CD4-positive, alpha-beta T cell (primary cell): Measurements from ENCODE around the gene RALGPS2. TPM values are rescaled to one million over a fixed set of nuclear protein-coding genes. Genes with fewer than 3 reads are reported as not detected.

Source experiments
- ATAC-seq: fragments of 200-7000 bp; cut with Tn5 transposase; one replicate; pipeline ENCODE4 v1.10.0; 2022; ENCODE audit warnings: mild to moderate bottlenecking; ENCODE audit not compliant: poor library complexity
- CTCF ChIA-PET: fragments of 350-600 bp; sonication (Branson Sonifier 250); formaldehyde crosslinking; loops from one replicate; lab custom pipeline; 2021; ENCODE audit warnings: antibody characterized with exemption, inconsistent platforms; lab: Charles Lee
- POLR2A ChIA-PET: fragments of 350-600 bp; sonication (Branson Sonifier 250); formaldehyde crosslinking; loops from one replicate; lab custom pipeline; 2021; ENCODE audit warnings: antibody characterized with exemption, inconsistent platforms; lab: Charles Lee
- DNase-seq, 14 experiments: peaks; one replicate each; pipeline ENCODE4 v3.0.0-alpha.2; 2013 to 2020; ENCODE audit warnings: mixed read lengths in 2 of 14
- H3K27ac ChIP-seq, 2 donors: one replicate each; pipeline versions ENCODE4 v1.5.1 to v1.7.0; 2013; ENCODE audit warnings: low read length in 2 of 2, low read depth in 1 of 2, mild to moderate bottlenecking in 1 of 2
- H3K27me3 ChIP-seq, 2 experiments: 1 replicate in 1 of 2; 2 replicates in 1 of 2; pipeline versions ENCODE4 v1.6.1 to v1.7.0; 2013; ENCODE audit warnings: low read length in 2 of 2, control low read depth in 1 of 2, mild to moderate bottlenecking in 1 of 2, moderate library complexity in 1 of 2; ENCODE audit not compliant: insufficient read depth in 2 of 2, control insufficient read depth in 1 of 2
- H3K36me3 ChIP-seq: one replicate; pipeline ENCODE4 v1.6.1; 2013; ENCODE audit warnings: low read length, control low read depth; ENCODE audit not compliant: insufficient read depth
- H3K4me1 ChIP-seq: one replicate; pipeline ENCODE4 v1.6.1; 2013; ENCODE audit warnings: low read length, control low read depth; ENCODE audit not compliant: insufficient read depth
- H3K4me3 ChIP-seq: one replicate; pipeline ENCODE4 v1.5.1; 2013; ENCODE audit warnings: mild to moderate bottlenecking, low read length, moderate library complexity
- H3K9me3 ChIP-seq, 2 experiments: 1 replicate in 1 of 2; 2 replicates in 1 of 2; pipeline versions ENCODE4 v1.6.1 to v1.7.0; 2013; ENCODE audit warnings: low read length in 2 of 2, mild to moderate bottlenecking in 2 of 2, control low read depth in 1 of 2, moderate library complexity in 1 of 2; ENCODE audit not compliant: control insufficient read depth in 1 of 2, insufficient read depth in 1 of 2
- H3K27ac Mint-ChIP-seq: one replicate; pipeline ENCODE4 v1.8.0; 2020; ENCODE audit warnings: mixed read lengths
- H3K27me3 Mint-ChIP-seq: one replicate; pipeline ENCODE4 v1.8.0; 2021; ENCODE audit warnings: mixed read lengths
- H3K36me3 Mint-ChIP-seq: one replicate; pipeline ENCODE4 v1.8.0; 2021; ENCODE audit warnings: low read depth, mixed read lengths
- H3K4me1 Mint-ChIP-seq: one replicate; pipeline ENCODE4 v1.8.0; 2021; ENCODE audit warnings: low read depth, mixed read lengths
- H3K4me3 Mint-ChIP-seq: one replicate; pipeline ENCODE4 v1.8.0; 2020; ENCODE audit warnings: mild to moderate bottlenecking, mixed read lengths
- H3K9me3 Mint-ChIP-seq: one replicate; pipeline ENCODE4 v1.8.0; 2020; ENCODE audit warnings: mixed read lengths
- CTCF ChIP-seq: fragments of 200-600 bp; IDR thresholded peaks from one replicate; pipeline ENCODE4 v1.8.0; 2022; ENCODE audit warnings: antibody characterized with exemption, mild to moderate bottlenecking
- intact Hi-C, 2 experiments: fragments of 100-400 bp; cut with DNase I in 1 of 2; cut with micrococcal nuclease in 1 of 2; formaldehyde crosslinking; loops; one replicate each; pipeline versions ENCODE4 v1.15.1 to v1.9.0; 2023 to 2025; cut with DNase I, micrococcal nuclease
- total RNA-seq, 174 experiments: library from RNA in 2 of 174; stranded (reverse) in 2 of 174; gene quantifications; one replicate each; pipeline ENCODE4 v1.2.3 and lab custom pipeline; 2021 to 2026

RALGPS2 gene
- total RNA-seq, 2 experiments from 2014 or later, result 8.6 to 10.8 TPM

- TF ChIP-seq CTCF, result no peak
- no peaks in the 10 kb centered on the region for H3K4me1 ChIP-seq
- H3K27ac ChIP-seq, result no peak overlapping the region
- Mint-ChIP-seq H3K9me3 (no peaks in the 10 kb centered on the region), H3K27me3 (no peaks in the 10 kb centered on the region), H3K36me3 (no peaks in the 10 kb centered on the region), H3K27ac (no peak overlapping the region), H3K4me3 (no peak overlapping the region), H3K4me1 (no peaks in the 10 kb centered on the region)
- no peaks in the 10 kb centered on the region for H3K27me3 ChIP-seq
- POLR2A ChIA-PET, result no interaction called here
- H3K36me3 ChIP-seq, result no peaks in the 10 kb centered on the region
- no peaks in the 10 kb centered on the region for H3K9me3 ChIP-seq
- H3K4me3 ChIP-seq, result no peak overlapping the region
- CTCF ChIA-PET, result no interaction called here
- intact Hi-C loops, result no loop called here
- DNase-seq (no peak), ATAC-seq (no peak)
Measured at GRCh38 chr1:178933105-178933561, 208.1 kb downstream of the RALGPS2 start.

DNA sequence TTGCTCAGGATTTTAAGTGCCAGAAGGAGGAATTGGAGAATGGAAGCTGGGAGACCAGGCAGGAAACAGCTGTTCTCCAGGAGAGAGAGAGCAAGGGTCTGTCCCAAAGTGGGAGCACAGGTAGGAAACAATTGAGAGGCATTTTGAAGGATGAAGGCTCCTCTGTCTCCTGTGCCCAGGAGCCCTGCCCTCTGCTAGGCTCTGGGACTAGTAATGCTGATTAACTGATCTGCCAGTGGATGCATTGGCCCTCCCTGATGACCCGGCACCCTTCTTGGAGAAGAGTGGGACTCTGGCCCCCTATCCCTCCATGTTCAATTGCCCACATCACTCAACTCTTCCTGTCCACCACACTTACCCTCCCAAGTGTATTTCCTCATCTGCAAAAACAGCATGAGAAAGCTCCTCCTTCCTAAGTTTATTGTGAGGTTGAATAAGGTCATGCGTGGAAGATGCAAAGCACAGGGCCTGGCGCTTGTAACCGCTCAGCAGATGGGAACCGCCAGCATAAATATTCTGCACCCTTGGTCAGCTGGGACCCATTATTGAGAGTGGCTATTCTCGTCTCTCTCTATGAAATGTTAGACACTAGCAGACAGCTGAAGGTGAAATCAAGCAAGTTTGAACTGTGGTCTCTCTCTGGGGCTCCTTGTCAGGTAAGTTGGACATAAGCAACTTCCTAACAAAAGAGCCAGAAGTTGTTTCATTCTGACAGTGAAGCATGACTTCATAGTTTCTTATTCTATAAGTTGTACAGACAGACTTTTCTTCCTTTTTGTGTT, 208.9 kb downstream of the RALGPS2 start:
- no peaks in the 10 kb centered on the region for H3K27me3 ChIP-seq
- Mint-ChIP-seq H3K9me3 (no peaks in the 10 kb centered on the region), H3K4me1 (no peaks in the 10 kb centered on the region), H3K27ac (no peak overlapping the region), H3K4me3 (no peak overlapping the region), H3K36me3 (no peaks in the 10 kb centered on the region), H3K27me3 (no peaks in the 10 kb centered on the region)
- H3K4me3 ChIP-seq, result no peak overlapping the region
- no peak for TF ChIP-seq CTCF
- POLR2A ChIA-PET, result no interaction called here
- H3K4me1 ChIP-seq, result no peaks in the 10 kb centered on the region
- DNase-seq (no peak), ATAC-seq (no peak)
- intact Hi-C loops, result no loop called here
- H3K36me3 ChIP-seq, result no peaks in the 10 kb centered on the region
- H3K9me3 ChIP-seq, result no peaks in the 10 kb centered on the region
- CTCF ChIA-PET, result no interaction called here
- H3K27ac ChIP-seq, result no peak overlapping the region

DNA sequence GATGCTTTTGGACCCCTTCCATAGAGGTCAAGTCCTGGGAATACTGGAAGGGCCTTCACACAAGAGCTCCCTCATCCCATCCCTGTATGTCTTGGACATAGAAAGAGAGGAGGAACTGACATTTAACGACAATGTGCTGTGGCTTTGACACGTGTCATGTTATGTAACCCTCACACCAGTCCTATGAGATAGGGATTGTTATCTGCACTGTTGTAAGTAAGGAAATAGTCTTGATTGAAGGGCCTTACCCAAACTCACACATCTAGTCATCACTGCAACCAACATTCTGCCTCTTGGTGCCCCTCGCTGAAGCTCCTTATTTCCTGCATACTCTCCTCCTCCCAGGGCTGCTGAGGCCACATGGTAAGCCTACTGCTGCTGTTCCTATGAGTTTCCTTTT, 209.5 kb downstream of the RALGPS2 start:
- no peaks in the 10 kb centered on the region for H3K4me1 Mint-ChIP-seq
- ATAC-seq, result no peak
- ChIA-PET CTCF (no interaction called here), POLR2A (no interaction called here)
- no peak for TF ChIP-seq CTCF
- no peaks in the 10 kb centered on the region for H3K27me3 Mint-ChIP-seq
- no peak overlapping the region for H3K4me3 Mint-ChIP-seq
- no peaks in the 10 kb centered on the region for H3K4me1 ChIP-seq
- no peak overlapping the region for H3K27ac ChIP-seq
- H3K9me3 ChIP-seq, result no peaks in the 10 kb centered on the region
- no peaks in the 10 kb centered on the region for H3K27me3 ChIP-seq
- no peaks in the 10 kb centered on the region for H3K36me3 ChIP-seq
- no peaks in the 10 kb centered on the region for H3K36me3 Mint-ChIP-seq
- intact Hi-C loops, result no loop called here
- H3K27ac Mint-ChIP-seq, result no peak overlapping the region
- no peak overlapping the region for H3K4me3 ChIP-seq
- no peaks in the 10 kb centered on the region for H3K9me3 Mint-ChIP-seq
- no peak for DNase-seq
